ENCODE data around the gene STRIT1.

DNA sequence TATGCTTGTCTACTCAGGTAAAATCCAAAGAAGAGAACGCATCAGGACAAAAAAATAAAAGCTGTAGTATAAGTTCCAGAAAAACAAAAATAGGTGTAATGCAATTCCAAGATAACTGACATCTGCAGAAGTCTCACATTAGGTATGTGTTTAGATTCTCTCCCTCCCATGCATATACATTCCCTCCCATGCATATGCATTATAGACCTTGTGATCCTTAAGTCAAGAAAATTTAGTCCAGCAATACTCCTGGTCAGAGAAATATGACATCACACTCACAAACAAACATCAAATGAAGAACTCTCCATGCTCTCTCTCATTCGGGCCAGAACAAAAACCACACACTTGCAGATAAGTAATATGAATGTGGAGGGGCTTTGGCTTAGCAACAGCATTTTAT, 25.3 kb upstream of the STRIT1 start:
- TF ChIP-seq, protein P1, sequence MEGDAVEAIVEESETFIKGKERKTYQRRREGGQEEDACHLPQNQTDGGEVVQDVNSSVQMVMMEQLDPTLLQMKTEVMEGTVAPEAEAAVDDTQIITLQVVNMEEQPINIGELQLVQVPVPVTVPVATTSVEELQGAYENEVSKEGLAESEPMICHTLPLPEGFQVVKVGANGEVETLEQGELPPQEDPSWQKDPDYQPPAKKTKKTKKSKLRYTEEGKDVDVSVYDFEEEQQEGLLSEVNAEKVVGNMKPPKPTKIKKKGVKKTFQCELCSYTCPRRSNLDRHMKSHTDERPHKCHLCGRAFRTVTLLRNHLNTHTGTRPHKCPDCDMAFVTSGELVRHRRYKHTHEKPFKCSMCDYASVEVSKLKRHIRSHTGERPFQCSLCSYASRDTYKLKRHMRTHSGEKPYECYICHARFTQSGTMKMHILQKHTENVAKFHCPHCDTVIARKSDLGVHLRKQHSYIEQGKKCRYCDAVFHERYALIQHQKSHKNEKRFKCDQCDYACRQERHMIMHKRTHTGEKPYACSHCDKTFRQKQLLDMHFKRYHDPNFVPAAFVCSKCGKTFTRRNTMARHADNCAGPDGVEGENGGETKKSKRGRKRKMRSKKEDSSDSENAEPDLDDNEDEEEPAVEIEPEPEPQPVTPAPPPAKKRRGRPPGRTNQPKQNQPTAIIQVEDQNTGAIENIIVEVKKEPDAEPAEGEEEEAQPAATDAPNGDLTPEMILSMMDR (conservative IDR thresholded peaks at IDR 0.05 in 1 of 2, IDR thresholded peaks at IDR 0.05 in 1 of 2; ENCODE audit: extremely low read depth in 1 of 2, insufficient read depth in 1 of 2, low read depth in 1 of 2, low read length in 2 of 2): no peak
- TF ChIP-seq EZH2 (IDR thresholded peaks at IDR 0.05; ENCODE audit: borderline replicate concordance, low read length): no peak
